OCI-LY3 (cell line): ENCODE results near the gene LYRM7.

Source experiments
- H2AFZ ChIP-seq: fragments of 200-600, 300-600 bp; shearing (Covaris generic); 2 replicates; pipeline ENCODE4 v1.6.0; 2014; ENCODE audit warnings: antibody characterized with exemption, low read depth, low read length
- H3K27ac ChIP-seq: fragments of 200-600, 300-600 bp; sonication (generic); 2 replicates; pipeline ENCODE4 v1.5.1; 2014; ENCODE audit warnings: mild to moderate bottlenecking, low read length, moderate library complexity, mixed read lengths
- H3K27me3 ChIP-seq: fragments of 200-600, 300-600 bp; sonication (generic); 2 replicates; pipeline ENCODE4 v1.6.1; 2014; ENCODE audit warnings: low read depth, low read length, mixed read lengths
- H3K36me3 ChIP-seq: fragments of 200-600, 300-600 bp; sonication (generic); replicated peaks from 2 replicates; pipeline ENCODE3; 2014; ENCODE audit warnings: low read depth, low read length, mixed read lengths
- H3K4me1 ChIP-seq: fragments of 300-600, 200-600 bp; sonication (generic); 2 replicates; pipeline ENCODE4 v1.6.1; 2014; ENCODE audit warnings: low read length, mixed read lengths
- H3K4me2 ChIP-seq: fragments of 200-600, 300-600 bp; sonication (generic); 2 replicates; pipeline ENCODE4 v1.6.1; 2014; ENCODE audit warnings: low read length, mixed read lengths
- H3K4me3 ChIP-seq: fragments of 300-600, 200-600 bp; sonication (generic); 2 replicates; pipeline ENCODE4 v1.5.1; 2014; ENCODE audit warnings: antibody characterized with exemption, mild to moderate bottlenecking, low read length, moderate library complexity
- H3K79me2 ChIP-seq: fragments of 300-600, 200-600 bp; shearing (Covaris generic); 2 replicates; pipeline ENCODE4 v1.6.1; 2014; ENCODE audit warnings: mild to moderate bottlenecking, low read length, mixed read lengths
- H3K9ac ChIP-seq: fragments of 300-600, 200-600 bp; shearing (Covaris generic); 2 replicates; pipeline ENCODE4 v1.6.0; 2014; ENCODE audit warnings: mild to moderate bottlenecking, low read length, moderate library complexity
- H3K9me3 ChIP-seq: fragments of 200-600, 300-600 bp; shearing (Covaris generic); 2 replicates; pipeline ENCODE4 v1.6.1; 2014; ENCODE audit warnings: low read length, mixed read lengths; ENCODE audit not compliant: insufficient read depth
- H4K20me1 ChIP-seq: fragments of 200-600, 300-600 bp; sonication (generic); 2 replicates; pipeline ENCODE4 v1.6.1; 2016; ENCODE audit warnings: low read length, mixed read lengths; ENCODE audit not compliant: insufficient read depth
- EZH2phosphoT487 ChIP-seq: fragments of 200-600 bp; shearing (Covaris generic); IDR thresholded peaks from 2 replicates; pipeline ENCODE4 v1.6.1; 2018; ENCODE audit warnings: antibody characterized with exemption, mixed run types, low read depth
- TF ChIP-seq, protein P1 (sequence below): fragments of 200-600, 300-600 bp; sonication (generic); IDR thresholded peaks from 2 replicates; pipeline ENCODE4 v1.5.1; 2014; ENCODE audit warnings: antibody characterized with exemption, low read length, low read depth

The LYRM7 gene

DNA sequence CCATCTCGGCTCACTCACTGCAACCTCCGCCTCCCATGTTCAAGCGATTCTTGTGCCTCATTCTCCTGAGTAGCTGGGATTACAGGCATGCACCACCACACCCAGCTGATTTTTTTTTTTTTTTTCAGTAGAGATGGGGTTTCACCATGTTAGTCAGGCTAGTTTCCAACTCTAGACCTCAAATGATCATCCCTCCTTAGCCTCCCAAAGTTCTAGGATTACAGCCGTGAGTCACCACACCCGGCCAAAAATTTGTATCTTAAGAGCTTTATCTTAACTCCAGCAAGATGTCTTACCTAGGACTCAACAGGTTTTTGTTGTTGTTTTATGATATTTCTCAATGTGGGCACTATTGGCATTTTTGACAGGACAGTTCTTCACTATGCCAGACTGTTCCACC is 27.9 kb downstream of the LYRM7 start:
- Histone ChIP-seq H3K4me3 (no peak overlapping the region), H2AFZ (no peak overlapping the region), H3K27ac (no peak overlapping the region), H3K9me3 (no peaks in the 10 kb centered on the region), H3K4me2 (no peak overlapping the region), H3K27me3 (no peaks in the 10 kb centered on the region), H3K9ac (no peak overlapping the region), H3K36me3 (peaks cover 10% of the 10 kb centered on the region), H3K4me1 (no peaks in the 10 kb centered on the region), H3K79me2 (no peaks in the 10 kb centered on the region), H4K20me1 (no peaks in the 10 kb centered on the region)
- TF ChIP-seq, protein P1, sequence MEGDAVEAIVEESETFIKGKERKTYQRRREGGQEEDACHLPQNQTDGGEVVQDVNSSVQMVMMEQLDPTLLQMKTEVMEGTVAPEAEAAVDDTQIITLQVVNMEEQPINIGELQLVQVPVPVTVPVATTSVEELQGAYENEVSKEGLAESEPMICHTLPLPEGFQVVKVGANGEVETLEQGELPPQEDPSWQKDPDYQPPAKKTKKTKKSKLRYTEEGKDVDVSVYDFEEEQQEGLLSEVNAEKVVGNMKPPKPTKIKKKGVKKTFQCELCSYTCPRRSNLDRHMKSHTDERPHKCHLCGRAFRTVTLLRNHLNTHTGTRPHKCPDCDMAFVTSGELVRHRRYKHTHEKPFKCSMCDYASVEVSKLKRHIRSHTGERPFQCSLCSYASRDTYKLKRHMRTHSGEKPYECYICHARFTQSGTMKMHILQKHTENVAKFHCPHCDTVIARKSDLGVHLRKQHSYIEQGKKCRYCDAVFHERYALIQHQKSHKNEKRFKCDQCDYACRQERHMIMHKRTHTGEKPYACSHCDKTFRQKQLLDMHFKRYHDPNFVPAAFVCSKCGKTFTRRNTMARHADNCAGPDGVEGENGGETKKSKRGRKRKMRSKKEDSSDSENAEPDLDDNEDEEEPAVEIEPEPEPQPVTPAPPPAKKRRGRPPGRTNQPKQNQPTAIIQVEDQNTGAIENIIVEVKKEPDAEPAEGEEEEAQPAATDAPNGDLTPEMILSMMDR, result no peak
- TF ChIP-seq EZH2phosphoT487, result no peak

GRCh38 chr5:131200560-131200959 is 29.8 kb downstream of the LYRM7 start:
- Histone ChIP-seq H3K79me2 (no peaks in the 10 kb centered on the region), H3K27me3 (no peaks in the 10 kb centered on the region), H3K4me2 (no peak overlapping the region), H3K4me1 (no peaks in the 10 kb centered on the region), H3K9ac (no peak overlapping the region), H3K36me3 (peaks cover 10% of the 10 kb centered on the region), H3K9me3 (no peaks in the 10 kb centered on the region), H4K20me1 (no peaks in the 10 kb centered on the region), H3K27ac (no peak overlapping the region), H3K4me3 (no peak overlapping the region), H2AFZ (no peak overlapping the region)
- TF ChIP-seq EZH2phosphoT487, result no peak
- TF ChIP-seq, protein P1, result no peak

GRCh38 chr5:131204964-131205363 is 34.2 kb downstream of the LYRM7 start:
- Histone ChIP-seq H3K9ac (no peak overlapping the region), H4K20me1 (no peaks in the 10 kb centered on the region), H3K27me3 (no peaks in the 10 kb centered on the region), H3K27ac (no peak overlapping the region), H3K36me3 (peaks cover 8% of the 10 kb centered on the region), H2AFZ (no peak overlapping the region), H3K4me1 (peaks cover 32% of the 10 kb centered on the region), H3K79me2 (peaks cover 19% of the 10 kb centered on the region), H3K4me2 (no peak overlapping the region), H3K4me3 (no peak overlapping the region), H3K9me3 (no peaks in the 10 kb centered on the region)
- TF ChIP-seq EZH2phosphoT487, result no peak
- TF ChIP-seq, protein P1, result no peak

GRCh38 chr5:131206061-131206460 is 35.3 kb downstream of the LYRM7 start:
- Histone ChIP-seq H3K36me3 (peaks cover 8% of the 10 kb centered on the region), H3K27me3 (no peaks in the 10 kb centered on the region), H3K4me2 (no peak overlapping the region), H3K4me1 (peaks cover 43% of the 10 kb centered on the region), H2AFZ (no peak overlapping the region), H3K4me3 (no peak overlapping the region), H3K9me3 (no peaks in the 10 kb centered on the region), H3K27ac (no peak overlapping the region), H3K9ac (no peak overlapping the region), H3K79me2 (peaks cover 19% of the 10 kb centered on the region), H4K20me1 (no peaks in the 10 kb centered on the region)
- TF ChIP-seq EZH2phosphoT487, result no peak
- TF ChIP-seq, protein P1, result no peak
